ENCODE results near the gene ITPR2. TPM values are rescaled to one million over a fixed set of nuclear protein-coding genes. Genes with fewer than 3 reads are reported as not detected.

The ITPR2 gene
- total RNA-seq, 1 donor: 19.2 TPM

DNA sequence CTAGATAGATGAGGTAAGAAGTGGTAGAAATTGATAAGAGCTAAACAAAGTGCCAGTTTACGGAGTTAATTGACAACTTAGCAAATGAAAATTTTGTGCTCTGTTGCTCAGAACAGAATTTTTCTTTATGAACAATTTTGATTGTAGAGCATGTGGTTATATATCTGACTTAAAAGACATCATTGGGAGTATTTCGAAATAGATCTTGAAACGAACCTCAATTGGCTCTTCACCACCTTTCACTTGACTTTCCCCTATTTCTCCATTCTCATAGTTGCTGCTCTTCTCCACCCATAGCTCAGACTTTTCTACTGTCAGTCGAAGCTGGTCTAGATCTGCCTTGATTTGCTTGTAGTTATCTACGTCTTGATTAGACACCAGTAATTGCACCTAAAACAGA is 212.1 kb downstream of the ITPR2 start:
- H3K4me1 ChIP-seq (ENCODE audit: insufficient read depth, low read length): no peaks in the 10 kb centered on the region
- H3K9me3 ChIP-seq (ENCODE audit: low read depth, low read length): no peaks in the 10 kb centered on the region
- no peak for DNase-seq (ENCODE audit: insufficient read length, low spot score, missing footprints)
- H4K20me1 ChIP-seq (ENCODE audit: insufficient read depth, low read length): no peaks in the 10 kb centered on the region
- no peak overlapping the region for H3K4me3 ChIP-seq (ENCODE audit: insufficient read depth, low read length)
- H2AFZ ChIP-seq (ENCODE audit: low read length): no peak overlapping the region
- no peak for TF ChIP-seq CTCF (IDR thresholded peaks at IDR 0.05; ENCODE audit: extremely low read depth, low read depth, low read length)
- no peaks in the 10 kb centered on the region for H3K27me3 ChIP-seq (ENCODE audit: insufficient read depth, low read length)
- no peaks in the 10 kb centered on the region for H3K36me3 ChIP-seq (ENCODE audit: insufficient read depth, low read length)
- no peak overlapping the region for H3K27ac ChIP-seq (ENCODE audit: low read depth, low read length)
- no peaks in the 10 kb centered on the region for H3K79me2 ChIP-seq (ENCODE audit: insufficient read depth, low read length)
- H3K4me2 ChIP-seq (ENCODE audit: insufficient read depth, low read length): no peak overlapping the region

DNA sequence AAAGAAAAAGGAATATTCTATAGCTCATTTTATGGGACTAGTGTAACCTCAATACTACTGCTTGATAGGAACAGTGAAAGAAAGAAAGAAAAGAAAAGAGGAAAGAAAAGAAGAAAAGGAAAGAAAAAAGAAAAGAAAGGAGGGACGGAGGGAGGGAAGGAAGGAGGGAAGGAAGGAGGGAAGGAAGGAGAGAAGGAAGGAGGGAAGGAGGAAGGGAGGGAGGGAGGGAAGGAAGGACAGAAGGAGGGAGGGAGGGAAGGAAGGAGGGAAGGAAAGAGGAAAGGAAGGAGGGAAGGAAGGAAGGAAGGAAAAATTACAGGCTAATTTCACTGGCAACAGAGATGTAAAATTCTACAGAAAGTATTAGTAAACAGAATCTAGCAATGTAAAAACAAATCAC is 215.5 kb downstream of the ITPR2 start:
- Histone ChIP-seq H4K20me1 (ENCODE audit: insufficient read depth, low read length) (no peaks in the 10 kb centered on the region), H3K27me3 (ENCODE audit: insufficient read depth, low read length) (no peaks in the 10 kb centered on the region), H2AFZ (ENCODE audit: low read length) (no peak overlapping the region), H3K4me1 (ENCODE audit: insufficient read depth, low read length) (no peaks in the 10 kb centered on the region), H3K4me2 (ENCODE audit: insufficient read depth, low read length) (no peak overlapping the region), H3K79me2 (ENCODE audit: insufficient read depth, low read length) (no peaks in the 10 kb centered on the region), H3K27ac (ENCODE audit: low read depth, low read length) (no peak overlapping the region), H3K9me3 (ENCODE audit: low read depth, low read length) (no peaks in the 10 kb centered on the region), H3K4me3 (ENCODE audit: insufficient read depth, low read length) (no peak overlapping the region), H3K36me3 (ENCODE audit: insufficient read depth, low read length) (no peaks in the 10 kb centered on the region)
- DNase-seq (ENCODE audit: insufficient read length, low spot score, missing footprints): no peak
- no peak for TF ChIP-seq CTCF (IDR thresholded peaks at IDR 0.05; ENCODE audit: extremely low read depth, low read depth, low read length)

DNA sequence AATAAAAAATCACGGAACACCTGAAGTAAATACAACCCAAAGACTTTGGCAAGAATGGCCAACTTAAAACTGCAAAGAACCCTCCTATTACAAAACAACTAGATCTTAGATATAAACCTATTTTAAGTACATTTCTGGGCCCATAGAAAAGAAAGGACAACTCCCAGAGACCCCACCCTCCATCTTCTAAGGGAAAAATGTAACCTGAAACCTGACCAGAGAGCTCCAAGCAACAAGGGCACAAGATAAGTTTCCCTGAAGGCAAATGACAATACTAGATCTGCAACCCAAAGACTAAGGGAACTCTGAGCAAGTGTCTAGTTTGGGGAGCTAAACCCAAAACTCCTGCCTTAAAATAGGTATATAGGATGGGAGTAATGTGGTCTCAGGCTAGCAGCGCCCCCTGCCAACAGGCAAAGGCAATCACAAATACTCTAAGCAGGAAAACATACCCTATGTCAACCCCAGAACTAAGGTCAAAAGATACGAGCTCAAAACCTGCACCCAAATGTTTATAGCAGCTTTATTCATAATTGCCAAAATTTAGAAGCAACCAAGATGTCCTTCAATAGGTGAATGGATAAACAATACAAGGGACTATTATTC is 218.9 kb downstream of the ITPR2 start:
- no peak overlapping the region for H3K27ac ChIP-seq (ENCODE audit: low read depth, low read length)
- H3K4me3 ChIP-seq (ENCODE audit: insufficient read depth, low read length): no peak overlapping the region
- H3K27me3 ChIP-seq (ENCODE audit: insufficient read depth, low read length): no peaks in the 10 kb centered on the region
- peak; percentile 15 for DNase-seq (ENCODE audit: insufficient read length, low spot score, missing footprints)
- no peaks in the 10 kb centered on the region for H3K9me3 ChIP-seq (ENCODE audit: low read depth, low read length)
- H4K20me1 ChIP-seq (ENCODE audit: insufficient read depth, low read length): no peaks in the 10 kb centered on the region
- peak; percentile 74 for TF ChIP-seq CTCF (IDR thresholded peaks at IDR 0.05; ENCODE audit: extremely low read depth, low read depth, low read length)
- no peaks in the 10 kb centered on the region for H3K79me2 ChIP-seq (ENCODE audit: insufficient read depth, low read length)
- no peaks in the 10 kb centered on the region for H3K36me3 ChIP-seq (ENCODE audit: insufficient read depth, low read length)
- H3K4me1 ChIP-seq (ENCODE audit: insufficient read depth, low read length): no peaks in the 10 kb centered on the region
- H2AFZ ChIP-seq (ENCODE audit: low read length): no peak overlapping the region
- no peak overlapping the region for H3K4me2 ChIP-seq (ENCODE audit: insufficient read depth, low read length)

DNA sequence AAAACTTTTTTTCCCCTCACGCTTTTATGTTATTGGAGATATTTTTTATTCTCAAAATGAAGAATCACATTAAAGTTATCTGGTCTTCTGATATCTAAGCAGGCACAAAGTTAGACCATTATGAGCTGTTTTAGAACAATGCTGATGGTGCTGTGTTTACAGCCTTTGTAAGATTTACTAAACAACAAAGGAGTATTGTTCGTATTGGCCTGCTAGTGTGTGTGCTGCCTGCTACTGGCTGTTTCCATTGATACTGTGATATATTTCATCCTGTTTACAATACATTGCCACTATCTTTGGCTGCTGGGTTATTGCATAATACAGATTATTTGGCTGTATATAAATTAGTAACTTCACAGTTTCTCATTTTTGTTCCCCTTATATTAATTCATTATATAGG is 220.8 kb downstream of the ITPR2 start:
- Histone ChIP-seq H2AFZ (ENCODE audit: low read length) (no peak overlapping the region), H4K20me1 (ENCODE audit: insufficient read depth, low read length) (no peaks in the 10 kb centered on the region), H3K9me3 (ENCODE audit: low read depth, low read length) (no peaks in the 10 kb centered on the region), H3K36me3 (ENCODE audit: insufficient read depth, low read length) (no peaks in the 10 kb centered on the region), H3K4me2 (ENCODE audit: insufficient read depth, low read length) (no peak overlapping the region), H3K4me3 (ENCODE audit: insufficient read depth, low read length) (no peak overlapping the region), H3K4me1 (ENCODE audit: insufficient read depth, low read length) (no peaks in the 10 kb centered on the region), H3K27ac (ENCODE audit: low read depth, low read length) (no peak overlapping the region), H3K79me2 (ENCODE audit: insufficient read depth, low read length) (no peaks in the 10 kb centered on the region), H3K27me3 (ENCODE audit: insufficient read depth, low read length) (no peaks in the 10 kb centered on the region)
- DNase-seq (ENCODE audit: insufficient read length, low spot score, missing footprints): no peak
- no peak for TF ChIP-seq CTCF (IDR thresholded peaks at IDR 0.05; ENCODE audit: extremely low read depth, low read depth, low read length)
